K562 (cell line): ENCODE data around the gene RPS19. TPM values are rescaled to one million over a fixed set of nuclear protein-coding genes. Genes with fewer than 3 reads are reported as not detected.

Experiments
- DNMT1 ChIP-seq: fragments of 450-650 bp; IDR thresholded peaks from 2 replicates; pipeline ENCODE4 v1.6.1; 2016; ENCODE audit warnings: antibody characterized with exemption, mild to moderate bottlenecking
- ERF ChIP-seq: fragments of 450-650 bp; formaldehyde crosslinking; IDR thresholded peaks from 2 replicates; pipeline ENCODE4 v1.4.0; 2020; ENCODE audit warnings: mild to moderate bottlenecking, mixed read lengths
- ETV6 ChIP-seq, 3 experiments: fragments of 150-350 bp in 1 of 3; sonication (generic) in 1 of 3; formaldehyde crosslinking in 1 of 3; IDR thresholded peaks; 2 replicates each; pipeline versions ENCODE4 v1.6.1 to v1.8.0; 2014 to 2022; ENCODE audit warnings: borderline replicate concordance in 2 of 3, low read depth in 2 of 3, antibody characterized with exemption in 1 of 3, low read length in 1 of 3, mild to moderate bottlenecking in 1 of 3, missing genetic modification reagents in 1 of 3
- FOXP1 ChIP-seq: sonication (generic); formaldehyde crosslinking; IDR thresholded peaks from 2 replicates; pipeline ENCODE4 v1.8.0; 2022; ENCODE audit warnings: mild to moderate bottlenecking, missing genetic modification reagents
- GABPB1 ChIP-seq: sonication (generic); formaldehyde crosslinking; IDR thresholded peaks from 2 replicates; pipeline ENCODE4 v1.8.0; 2022; ENCODE audit warnings: mild to moderate bottlenecking, missing genetic modification reagents
- GABPB2 ChIP-seq: fragments of 250-450 bp; sonication (Bioruptor Pico); conservative IDR thresholded peaks from 2 replicates; pipeline ENCODE4 v1.5.1; 2021; ENCODE audit warnings: mild to moderate bottlenecking
- HCFC1 ChIP-seq: IDR thresholded peaks from 2 replicates; pipeline ENCODE4 v1.6.1; 2012; ENCODE audit warnings: low read depth, low read length, improper control_type of control experiment
- HMGN3 ChIP-seq: IDR thresholded peaks from 2 replicates; pipeline ENCODE4 v1.6.1; 2011; ENCODE audit warnings: borderline replicate concordance, low read depth, mild to moderate bottlenecking, mixed read lengths, low read length; ENCODE audit not compliant: insufficient read length; ENCODE audit errors: extremely low read depth
- HNRNPUL1 ChIP-seq: fragments of 200-400 bp; formaldehyde crosslinking; IDR thresholded peaks from 2 replicates; pipeline ENCODE4 v1.6.1; 2017; ENCODE audit warnings: low read length
- KAT7 ChIP-seq: sonication (generic); formaldehyde crosslinking; IDR thresholded peaks from 2 replicates; pipeline ENCODE4 v1.8.0; 2022; ENCODE audit warnings: missing genetic modification reagents, mild to moderate bottlenecking, borderline replicate concordance
- MCM7 ChIP-seq, 2 experiments: fragments of 450-650 bp; IDR thresholded peaks; 2 replicates each; pipeline ENCODE4 v1.6.1; 2016 to 2018
- PHB ChIP-seq: fragments of 250-450 bp; sonication (Bioruptor Pico); IDR thresholded peaks from 2 replicates; pipeline ENCODE4 v1.5.0; 2021
- PURB ChIP-seq: sonication (generic); formaldehyde crosslinking; IDR thresholded peaks from 2 replicates; pipeline ENCODE4 v1.9.0; 2021; ENCODE audit warnings: low read depth, mild to moderate bottlenecking, missing genetic modification reagents
- RCOR1 ChIP-seq, 2 experiments: IDR thresholded peaks; 2 replicates each; pipeline ENCODE4 v1.6.1; 2012; ENCODE audit warnings: low read depth in 2 of 2, low read length in 2 of 2, borderline replicate concordance in 1 of 2, improper control_type of control experiment in 1 of 2
- SMAD1 ChIP-seq: fragments of 150-350 bp; IDR thresholded peaks from 2 replicates; pipeline ENCODE4 v1.6.1; 2014; ENCODE audit warnings: low read length, low read depth; ENCODE audit not compliant: partially characterized antibody
- SMC3 ChIP-seq: conservative IDR thresholded peaks from 2 replicates; pipeline ENCODE4 v1.6.1; 2011; ENCODE audit warnings: low read depth, low read length, improper control_type of control experiment; ENCODE audit not compliant: insufficient read depth
- SRSF7 ChIP-seq: fragments of 200-400 bp; formaldehyde crosslinking; optimal IDR thresholded peaks from 2 replicates; pipeline ENCODE3; 2017; ENCODE audit warnings: mild to moderate bottlenecking, low read depth, low read length
- TARDBP ChIP-seq: fragments of 450-650 bp; IDR thresholded peaks from 2 replicates; pipeline ENCODE4 v1.6.1; 2016
- TEAD1 ChIP-seq, 2 experiments: fragments of 450-650 bp in 1 of 2; sonication (generic) in 1 of 2; formaldehyde crosslinking; IDR thresholded peaks; 2 replicates each; pipeline versions ENCODE4 v1.4.0 to v1.8.0; 2020 to 2022; ENCODE audit warnings: mild to moderate bottlenecking in 2 of 2, missing genetic modification reagents in 1 of 2
- polyA plus RNA-seq, 8 experiments: library from polyadenylated mRNA; depleted of rRNA in 4 of 8; stranded (reverse) in 5 of 8; unstranded in 3 of 8; fragments of >200 nt; fragmentation: Nextera tagmentation in 2 of 8; fragmentation: Illumina TruSeq in 1 of 8; extraction: Ambion mirVana in 2 of 8; extraction: Trizol in 1 of 8; gene quantifications; 2 replicates each; pipeline versions ENCODE4 v1.2.1 to v1.2.3, GENCODE V29; 2011 to 2014; ENCODE audit warnings: inconsistent platforms in 1 of 8, missing spikeins in 1 of 8
- total RNA-seq, 7 experiments: library from RNA; depleted of rRNA in 6 of 7; stranded (reverse); fragments of >200 nt in 6 of 7; fragmentation: Illumina TruSeq in 2 of 7; extraction: Trizol in 2 of 7; gene quantifications; 2 replicates each; pipeline versions ENCODE4 v1.2.1 to v1.2.3, GENCODE V29; 2011 to 2021; ENCODE audit warnings: low replicate concordance in 1 of 7
- TF ChIP-seq, protein P1 (sequence below): IDR thresholded peaks from 3 replicates; pipeline ENCODE4 v1.6.1; 2011; ENCODE audit warnings: borderline replicate concordance, mild to moderate bottlenecking, moderate library complexity; ENCODE audit not compliant: insufficient read length; ENCODE audit errors: extremely low read depth

The RPS19 gene
- total and polyA plus RNA-seq, 9 of the 15 experiments (the other 6 are each of a cell fraction or from before 2014, with no cell fraction given) = 1,964 to 3,408 (median 2,747) TPM

DNA sequence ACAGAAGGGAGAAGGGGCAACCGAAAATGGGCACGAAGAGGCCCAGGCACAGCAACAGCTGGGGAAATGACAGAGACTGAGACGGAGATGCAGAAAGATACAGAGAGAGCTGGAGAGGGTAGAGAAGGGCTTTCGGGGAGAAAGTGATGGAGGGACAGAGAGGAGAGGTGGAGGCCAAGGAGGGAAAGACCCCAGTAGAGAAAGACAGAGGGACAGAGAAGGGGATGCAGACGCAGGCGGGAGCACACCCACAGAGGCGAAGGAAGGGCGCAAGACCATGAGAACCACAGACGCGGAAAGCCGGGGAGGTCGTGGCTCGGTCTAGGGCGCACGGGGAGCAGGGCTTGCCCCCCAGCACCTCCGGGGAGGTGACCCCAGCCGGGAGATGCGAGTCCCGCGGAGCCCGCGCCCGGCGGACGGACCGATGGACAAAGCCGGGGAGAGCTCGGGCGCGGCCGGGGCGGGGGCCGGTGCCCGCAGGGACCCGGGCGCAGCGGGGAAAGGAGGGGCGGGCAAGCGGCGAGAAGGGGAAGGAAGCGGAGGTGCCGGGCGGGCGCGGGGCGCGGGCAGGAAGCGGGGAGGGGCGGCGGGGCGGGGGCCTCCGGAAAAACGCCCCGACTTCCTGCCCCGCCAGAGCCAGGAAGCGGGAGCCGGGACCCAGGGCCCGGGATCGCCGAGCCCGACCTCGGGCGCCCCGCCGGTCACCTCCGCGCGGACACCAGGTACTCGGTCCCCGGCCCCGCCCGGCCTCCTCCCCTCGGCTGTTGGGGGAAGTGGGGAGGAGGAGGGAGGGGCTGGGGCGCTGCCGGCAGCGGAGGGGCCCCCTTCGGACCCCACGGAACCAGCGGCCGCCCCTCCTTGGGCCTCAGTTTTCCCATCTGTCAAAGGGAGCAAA is 22.8 kb downstream of the RPS19 start, which contains the start of gene ARHGEF1 (continued):
- TF ChIP-seq, protein P1, sequence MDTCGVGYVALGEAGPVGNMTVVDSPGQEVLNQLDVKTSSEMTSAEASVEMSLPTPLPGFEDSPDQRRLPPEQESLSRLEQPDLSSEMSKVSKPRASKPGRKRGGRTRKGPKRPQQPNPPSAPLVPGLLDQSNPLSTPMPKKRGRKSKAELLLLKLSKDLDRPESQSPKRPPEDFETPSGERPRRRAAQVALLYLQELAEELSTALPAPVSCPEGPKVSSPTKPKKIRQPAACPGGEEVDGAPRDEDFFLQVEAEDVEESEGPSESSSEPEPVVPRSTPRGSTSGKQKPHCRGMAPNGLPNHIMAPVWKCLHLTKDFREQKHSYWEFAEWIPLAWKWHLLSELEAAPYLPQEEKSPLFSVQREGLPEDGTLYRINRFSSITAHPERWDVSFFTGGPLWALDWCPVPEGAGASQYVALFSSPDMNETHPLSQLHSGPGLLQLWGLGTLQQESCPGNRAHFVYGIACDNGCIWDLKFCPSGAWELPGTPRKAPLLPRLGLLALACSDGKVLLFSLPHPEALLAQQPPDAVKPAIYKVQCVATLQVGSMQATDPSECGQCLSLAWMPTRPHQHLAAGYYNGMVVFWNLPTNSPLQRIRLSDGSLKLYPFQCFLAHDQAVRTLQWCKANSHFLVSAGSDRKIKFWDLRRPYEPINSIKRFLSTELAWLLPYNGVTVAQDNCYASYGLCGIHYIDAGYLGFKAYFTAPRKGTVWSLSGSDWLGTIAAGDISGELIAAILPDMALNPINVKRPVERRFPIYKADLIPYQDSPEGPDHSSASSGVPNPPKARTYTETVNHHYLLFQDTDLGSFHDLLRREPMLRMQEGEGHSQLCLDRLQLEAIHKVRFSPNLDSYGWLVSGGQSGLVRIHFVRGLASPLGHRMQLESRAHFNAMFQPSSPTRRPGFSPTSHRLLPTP = no peak
- TF ChIP-seq ETV6 (IDR thresholded peaks at IDR 0.05; ENCODE audit: borderline replicate concordance in 1 of 2, low read depth in 2 of 2, low read length in 1 of 2) (peak; percentile 62 to 89; a peak in 2 of 4 replicates), ETV6 (CRISPR knock-in tag; IDR thresholded peaks at IDR 0.05; ENCODE audit: borderline replicate concordance) (no peak), TARDBP (no peak), MCM7 (IDR thresholded peaks at IDR 0.05) (no peak), HNRNPUL1 (no peak), KAT7 (no peak), DNMT1 (no peak), SMAD1 (no peak), GABPB2 (CRISPR knock-in tag) (no peak), SMC3 (no peak), HCFC1 (no peak; the same call in 1 of the 2 replicates), RCOR1 (IDR thresholded peaks at IDR 0.05; ENCODE audit: borderline replicate concordance in 1 of 2, low read depth in 2 of 2, low read length in 2 of 2) (no peak; a peak in 1 of 4 replicates), TEAD1 (CRISPR knock-in tag; IDR thresholded peaks at IDR 0.05) (no peak), GABPB1 (CRISPR knock-in tag) (no peak), PURB (CRISPR knock-in tag) (no peak), FOXP1 (CRISPR knock-in tag) (0 out of 2 replicates have a peak, but pooled peaks have one; percentile 50), ERF (CRISPR knock-in tag) (no peak), HMGN3 (no peak), SRSF7 (no peak), PHB (CRISPR knock-in tag) (no peak)
